Stimulated activated CD8-positive, alpha-beta memory T cell treated with anti-CD3 and anti-CD28 coated beads, Interleukin-7, amount 100 ng/mL, for 1 hour (primary cell): Measurements from ENCODE around the gene SNRPD2.
A peak's percentile ranks its signal among the peaks of the same experiment; 100 is the strongest.
"Not testable (repeated sequence)": the region's sequence is repeated elsewhere in the genome, so short reads cannot be mapped to it uniquely, and the experiment has no call there.

ENCODE experiments used
- DNase-seq, 2 donors: peaks; one replicate each; pipeline ENCODE4 v3.0.0-alpha.2; 2020; ENCODE audit warnings: low read depth in 2 of 2

Gene SNRPD2

DNA sequence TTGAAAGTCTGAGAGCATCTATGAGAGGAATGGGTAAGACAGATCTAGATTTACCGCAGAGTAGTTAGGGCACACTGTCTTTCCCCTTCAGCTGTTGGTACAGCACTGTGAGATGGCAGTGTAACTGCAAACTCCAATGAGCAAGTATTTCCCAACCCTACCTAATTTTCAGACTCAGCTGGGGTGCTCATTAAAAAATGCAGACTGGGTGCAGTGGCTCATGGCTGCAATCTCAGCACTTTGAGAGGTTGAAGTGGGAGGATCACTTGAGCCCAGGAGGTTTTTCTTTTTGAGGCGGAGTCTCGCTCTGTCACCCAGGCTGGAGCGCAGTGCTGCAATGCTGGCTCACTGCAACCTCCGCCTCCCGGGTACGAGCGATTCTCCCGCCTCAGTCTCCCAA is 13.4 kb upstream of the SNRPD2 start:
- no peak for DNase-seq

DNA sequence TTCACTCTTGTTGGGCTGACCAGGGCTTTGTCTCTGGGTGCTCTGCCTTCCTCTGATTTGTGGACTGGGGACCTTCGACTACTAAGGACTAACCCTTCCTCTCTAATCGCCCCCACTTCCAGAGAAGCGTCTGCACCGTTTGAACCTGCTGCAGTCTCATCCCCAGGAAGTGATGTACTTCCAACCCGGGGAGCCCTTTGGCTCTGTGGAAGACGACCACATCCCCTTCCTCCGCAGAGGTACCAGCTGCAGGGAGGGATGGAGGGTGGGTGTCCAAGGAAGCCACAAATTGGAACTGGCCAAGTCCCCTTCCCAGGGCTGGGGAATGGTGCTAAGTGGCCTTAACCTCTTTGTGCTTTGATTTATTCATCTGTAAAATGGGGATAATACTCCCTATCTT is 9.9 kb upstream of the SNRPD2 start:
- DNase-seq = no peak

DNA sequence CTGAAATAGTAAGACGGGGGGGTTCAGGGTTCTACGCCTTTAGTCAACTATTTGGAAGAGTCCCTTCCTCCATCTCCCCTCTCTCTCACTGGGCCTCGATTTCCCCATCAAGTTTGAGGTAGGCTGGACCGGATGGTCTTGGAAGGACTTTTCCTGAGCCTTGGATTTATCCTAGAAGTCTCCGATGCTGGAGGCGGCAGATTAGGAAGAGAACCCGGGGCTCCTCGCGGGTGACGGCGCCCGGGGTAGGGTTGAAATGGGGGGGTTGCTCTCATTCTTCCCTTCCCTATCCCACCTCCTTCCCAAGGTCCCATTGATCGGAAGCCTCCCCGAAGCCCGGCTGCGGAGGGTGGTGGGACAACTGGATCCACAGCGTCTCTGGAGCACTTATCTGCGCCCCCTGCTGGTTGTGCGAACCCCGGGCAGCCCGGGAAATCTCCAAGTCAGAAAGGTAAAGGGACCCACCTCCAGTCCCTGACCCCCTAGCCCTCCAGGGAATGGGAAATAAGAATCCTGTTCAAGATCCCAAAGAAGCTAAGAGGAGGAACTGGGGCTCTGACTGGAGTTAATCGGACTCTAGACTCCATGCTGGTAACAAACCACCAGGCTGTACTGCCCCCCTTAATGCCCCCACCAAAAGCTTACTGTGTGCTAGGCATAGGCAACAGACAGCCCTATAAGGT is 1.5 kb upstream of the SNRPD2 start:
- peak; percentile 49 to 67 for DNase-seq

DNA sequence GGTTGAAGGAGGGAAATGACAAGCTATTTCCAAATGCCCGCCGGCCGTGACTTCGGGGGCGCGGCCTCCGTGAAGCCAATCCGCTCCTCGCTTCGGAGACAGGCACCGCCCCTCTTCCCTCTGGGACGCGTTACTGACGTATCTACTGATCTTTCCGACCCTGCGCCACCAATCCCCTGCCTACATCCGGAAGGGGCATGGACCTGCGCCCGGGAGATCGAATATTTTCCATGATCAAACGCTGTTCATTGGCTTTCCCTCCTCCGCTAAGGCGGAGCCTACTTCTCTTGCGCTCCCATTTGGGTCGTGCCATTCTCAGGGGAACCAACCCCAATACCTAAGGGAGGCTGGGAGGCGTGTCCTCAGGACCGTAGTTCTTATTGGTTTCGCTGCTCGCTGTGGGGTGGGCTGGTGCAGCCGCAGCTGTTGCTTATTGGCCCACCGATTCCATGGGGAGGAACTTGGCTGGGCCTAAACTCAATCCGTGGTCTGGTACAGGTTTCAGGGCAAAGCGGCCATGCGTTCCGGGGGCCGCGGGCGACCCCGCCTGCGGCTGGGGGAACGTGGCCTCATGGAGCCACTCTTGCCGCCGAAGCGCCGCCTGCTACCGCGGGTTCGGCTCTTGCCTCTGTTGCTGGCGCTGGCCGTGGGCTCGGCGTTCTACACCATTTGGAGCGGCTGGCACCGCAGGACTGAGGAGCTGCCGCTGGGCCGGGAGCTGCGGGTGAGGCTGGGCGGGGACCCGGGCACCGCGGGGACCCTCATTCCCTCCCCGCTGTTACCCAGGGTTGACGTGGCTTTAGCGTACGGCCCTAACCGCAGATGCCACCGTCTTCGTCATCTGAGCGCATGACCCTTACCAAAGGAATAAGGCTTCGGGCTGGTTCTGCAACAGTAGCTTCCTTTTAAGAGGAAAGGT is 693 bp upstream of the SNRPD2 start, which contains the start of gene QPCTL:
Gene QPCTL, plus strand, starts transcription at position 480 of the 919 bp plus-strand sequence. Its CDS starts 38 bp downstream, at position 518.
- peak; percentile 84 to 90 for DNase-seq

DNA sequence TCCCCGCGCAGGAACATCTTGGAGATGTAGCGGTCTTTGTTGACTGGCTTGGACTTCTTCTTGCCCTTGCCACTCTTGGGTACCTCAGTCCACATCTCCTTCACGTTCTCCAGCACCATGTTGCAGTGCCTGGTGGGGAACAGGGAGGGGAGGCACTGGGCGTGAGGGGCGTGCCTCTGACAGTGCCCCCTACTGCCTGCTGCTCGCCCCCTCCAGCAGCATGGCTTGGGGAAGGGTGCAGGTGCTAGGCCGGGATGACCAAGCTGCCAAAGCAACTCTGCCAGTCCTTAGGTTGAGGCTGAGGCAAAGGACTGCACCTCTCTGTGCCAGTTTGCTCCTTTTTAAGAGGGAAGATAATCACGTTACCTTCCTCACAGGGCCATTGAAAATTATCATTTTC is 4.2 kb downstream of the SNRPD2 start:
- DNase-seq = no peak

DNA sequence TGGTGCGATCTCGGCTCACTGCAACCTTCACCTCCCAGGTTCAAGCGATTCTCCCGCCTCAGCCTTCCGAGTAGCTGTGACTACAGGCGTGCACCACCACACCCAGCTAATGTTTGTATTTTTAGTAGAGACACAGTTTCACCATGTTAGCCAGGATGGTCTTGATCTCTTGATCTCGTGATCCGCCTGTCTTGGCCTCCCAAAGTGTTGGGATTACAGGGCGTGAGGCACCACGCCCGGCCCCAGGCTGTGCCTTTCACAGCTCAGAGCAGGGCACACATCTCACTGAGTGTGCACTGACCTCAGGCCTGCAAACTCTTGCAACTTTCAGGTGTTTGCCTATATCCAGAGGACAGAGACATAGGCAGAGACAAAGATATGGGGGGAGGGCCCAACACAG is 6.7 kb downstream of the SNRPD2 start:
- DNase-seq = not testable (repeated sequence)

DNA sequence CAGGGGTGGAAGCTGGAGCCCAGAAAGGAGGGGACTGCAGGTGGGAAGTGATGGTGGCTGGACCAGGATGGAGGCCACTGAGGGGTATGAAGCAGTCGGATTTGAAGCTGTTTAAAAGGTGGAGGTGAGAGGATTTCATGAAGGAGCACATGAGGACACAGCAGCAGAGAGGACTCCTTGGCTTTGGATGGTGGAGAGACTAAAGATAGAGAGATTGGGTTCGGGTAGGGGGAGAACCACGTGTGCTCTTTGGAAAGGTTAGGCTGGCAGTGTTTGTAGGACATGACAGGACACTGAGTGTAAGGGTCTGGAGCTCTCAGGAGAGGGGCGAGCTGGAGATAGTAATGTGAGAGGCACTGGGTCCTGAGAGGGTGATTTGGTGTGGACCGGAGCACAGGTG is 8.8 kb downstream of the SNRPD2 start:
- DNase-seq = no peak

DNA sequence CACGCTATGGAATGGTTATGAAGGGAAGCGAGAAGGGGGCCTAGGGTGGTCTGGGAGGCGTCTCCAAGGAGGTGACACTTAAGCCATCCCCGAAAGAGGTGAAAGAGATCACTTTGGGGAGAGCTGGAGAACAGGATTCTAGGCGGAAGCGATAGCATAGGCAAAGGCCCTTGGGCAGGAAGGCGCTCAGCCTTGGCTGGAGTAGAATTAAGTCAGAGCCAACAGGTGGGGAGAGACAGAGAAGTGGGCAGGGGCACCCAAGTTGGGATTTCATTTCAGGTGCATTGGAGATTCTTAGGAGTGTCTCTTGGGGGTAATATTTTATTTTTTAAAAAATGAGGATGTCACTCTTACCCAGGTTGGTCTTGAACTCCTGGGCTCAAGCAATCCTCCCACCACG is 9.6 kb downstream of the SNRPD2 start:
- no peak for DNase-seq

DNA sequence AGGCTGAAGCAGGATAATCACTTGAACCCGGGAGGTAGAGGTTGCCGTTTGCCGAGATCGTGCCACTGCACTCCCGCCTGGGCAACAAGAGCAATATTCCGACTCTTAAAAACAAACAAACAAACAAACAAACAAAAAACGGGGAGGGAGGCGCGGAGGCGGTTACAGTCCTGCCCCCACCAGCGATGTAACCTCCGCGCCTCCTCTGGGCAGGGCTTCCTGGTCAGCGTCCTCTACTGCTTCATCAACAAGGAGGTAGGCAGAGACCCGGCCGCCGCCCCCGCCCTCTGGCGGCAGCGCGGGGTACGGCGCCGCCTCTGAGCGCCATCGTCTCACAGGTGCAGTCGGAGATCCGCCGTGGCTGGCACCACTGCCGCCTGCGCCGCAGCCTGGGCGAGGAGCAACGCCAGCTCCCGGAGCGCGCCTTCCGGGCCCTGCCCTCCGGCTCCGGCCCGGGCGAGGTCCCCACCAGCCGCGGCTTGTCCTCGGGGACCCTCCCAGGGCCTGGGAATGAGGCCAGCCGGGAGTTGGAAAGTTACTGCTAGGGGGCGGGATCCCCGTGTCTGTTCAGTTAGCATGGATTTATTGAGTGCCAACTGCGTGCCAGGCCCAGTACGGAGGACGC is 10.2 kb downstream of the SNRPD2 start:
- peak; percentile 71 to 78 for DNase-seq

DNA sequence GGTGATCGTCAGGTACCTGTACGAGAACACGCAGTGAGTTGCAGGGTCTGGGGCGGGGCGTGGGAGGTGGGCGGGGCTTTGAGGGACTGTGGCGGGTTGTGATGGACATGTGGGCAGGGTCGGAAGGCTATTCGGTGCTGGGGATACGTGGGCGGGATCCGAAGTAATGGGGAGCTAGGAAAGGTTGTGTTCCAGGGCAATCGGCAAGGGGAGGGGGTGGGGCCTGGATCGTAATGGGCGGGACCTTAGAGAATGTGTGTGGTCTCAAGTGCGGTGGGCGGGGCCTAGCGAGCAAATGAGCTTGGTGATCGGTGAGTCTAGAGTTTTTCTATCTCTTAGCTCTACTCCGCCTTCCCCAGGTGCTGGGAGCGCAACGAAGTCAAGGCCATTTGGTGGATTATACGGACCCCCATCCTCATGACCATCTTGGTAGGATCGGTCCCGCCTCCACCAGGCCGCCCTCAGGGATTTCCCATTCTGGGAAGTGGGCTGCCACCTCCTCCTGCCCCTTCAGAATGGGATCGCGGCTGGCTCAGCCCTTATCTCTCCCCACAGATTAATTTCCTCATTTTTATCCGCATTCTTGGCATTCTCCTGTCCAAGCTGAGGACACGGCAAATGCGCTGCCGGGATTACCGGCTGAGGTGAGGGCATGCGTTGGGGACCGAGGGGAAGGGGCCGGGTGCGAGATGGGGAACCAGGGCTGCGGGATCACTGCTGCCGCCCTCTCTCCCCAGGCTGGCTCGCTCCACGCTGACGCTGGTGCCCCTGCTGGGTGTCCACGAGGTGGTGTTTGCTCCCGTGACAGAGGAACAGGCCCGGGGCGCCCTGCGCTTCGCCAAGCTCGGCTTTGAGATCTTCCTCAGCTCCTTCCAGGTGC is 14.2 kb downstream of the SNRPD2 start:
- DNase-seq = peak; percentile 37 to 58

DNA sequence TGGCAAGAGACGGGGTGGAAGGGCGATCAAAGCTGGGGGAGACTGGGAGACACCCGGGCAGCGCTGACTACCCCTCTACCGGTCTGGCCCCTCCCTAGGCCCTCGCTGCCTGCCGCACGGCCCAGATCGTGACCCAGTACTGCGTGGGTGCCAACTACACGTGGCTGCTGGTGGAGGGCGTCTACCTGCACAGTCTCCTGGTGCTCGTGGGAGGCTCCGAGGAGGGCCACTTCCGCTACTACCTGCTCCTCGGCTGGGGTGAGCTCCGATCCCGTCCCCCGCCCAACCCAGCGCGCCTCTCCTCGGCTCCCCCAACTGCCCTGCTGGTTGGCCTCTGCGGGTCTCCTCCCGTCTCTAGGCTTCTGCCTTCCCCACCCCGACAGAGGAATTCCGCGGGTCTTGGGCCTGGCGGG is 14.9 kb downstream of the SNRPD2 start:
- peak in 1 of 2 donors; percentile 25 for DNase-seq

DNA sequence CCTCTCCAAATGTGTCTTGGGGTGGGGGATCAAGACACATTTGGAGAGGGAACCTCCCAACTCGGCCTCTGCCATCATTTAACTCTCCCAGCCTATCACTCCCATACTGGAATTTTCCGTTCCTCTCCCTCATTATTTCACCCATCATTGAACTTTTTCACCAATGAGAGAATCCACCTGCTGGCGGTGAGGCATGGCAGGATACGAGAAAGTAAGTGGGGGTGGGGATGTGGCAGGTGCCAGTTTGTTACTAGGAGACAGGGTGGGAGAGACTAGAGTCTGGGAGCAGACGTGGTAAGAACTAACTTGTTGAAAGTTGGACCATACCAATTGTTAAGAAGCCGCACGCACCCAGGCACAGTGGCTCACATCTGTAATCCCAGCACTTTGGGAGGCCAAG is 16.8 kb downstream of the SNRPD2 start:
- DNase-seq = no peak

DNA sequence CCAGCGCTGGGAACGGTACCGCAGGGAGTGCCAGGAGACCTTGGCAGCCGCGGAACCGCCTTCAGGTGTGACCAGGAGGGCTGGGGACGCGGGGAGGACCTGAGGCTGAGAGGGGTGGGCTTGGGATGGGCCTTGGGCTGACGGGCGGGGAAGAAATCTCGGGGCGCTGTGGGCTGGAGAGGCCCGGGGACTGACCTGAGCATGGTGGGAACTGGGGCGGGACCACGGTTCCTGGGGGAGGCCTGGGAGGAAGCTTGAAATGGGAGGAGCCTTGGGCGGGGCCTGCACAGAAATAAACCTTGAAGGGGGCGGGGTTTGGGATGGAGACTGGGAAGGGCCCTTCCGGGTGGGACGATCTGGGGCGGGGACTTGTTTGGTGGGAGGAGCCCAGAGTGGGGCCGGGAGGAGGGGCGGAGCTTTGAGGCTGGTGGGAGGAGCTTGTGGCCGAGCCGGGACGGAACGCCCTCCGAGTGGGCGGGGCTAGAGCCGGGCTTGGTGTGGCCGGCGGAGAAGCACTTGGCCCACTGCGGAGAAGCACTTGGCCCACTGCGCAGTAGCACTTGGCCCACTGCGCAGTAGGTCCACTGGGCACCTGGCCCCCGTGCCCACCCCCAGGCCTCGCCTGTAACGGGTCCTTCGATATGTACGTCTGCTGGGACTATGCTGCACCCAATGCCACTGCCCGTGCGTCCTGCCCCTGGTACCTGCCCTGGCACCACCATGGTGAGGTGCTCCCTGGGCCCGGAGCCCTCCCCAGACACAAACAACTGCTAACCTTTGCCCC is 20.9 kb downstream of the SNRPD2 start:
- DNase-seq = no peak

DNA sequence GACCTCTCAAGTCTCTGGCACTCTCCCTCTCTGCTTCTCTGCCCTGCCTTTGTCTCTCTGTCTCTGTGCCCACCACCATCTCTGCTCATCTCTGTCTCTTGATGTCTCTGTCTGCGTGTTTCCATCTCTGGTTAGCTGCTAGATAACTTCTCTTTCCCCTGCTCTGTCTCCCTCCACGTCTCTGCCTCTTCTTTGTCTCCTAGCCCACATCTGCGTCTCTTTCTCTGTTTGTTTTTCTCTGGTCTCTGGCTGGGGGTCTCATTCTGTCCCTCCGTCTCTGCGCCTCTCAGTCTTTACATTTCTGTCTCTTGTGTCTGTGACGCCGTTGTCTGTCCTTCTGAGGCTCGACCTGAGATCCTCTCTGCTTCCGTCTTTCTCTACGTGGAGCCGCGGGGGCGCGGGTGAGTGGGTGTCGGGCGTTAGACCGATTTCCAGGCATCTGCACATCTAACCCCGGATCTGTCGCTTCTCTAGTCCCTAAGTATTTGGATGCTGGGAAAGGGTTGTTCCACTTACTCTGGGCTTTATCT is 23.3 kb downstream of the SNRPD2 start:
- no peak for DNase-seq

DNA sequence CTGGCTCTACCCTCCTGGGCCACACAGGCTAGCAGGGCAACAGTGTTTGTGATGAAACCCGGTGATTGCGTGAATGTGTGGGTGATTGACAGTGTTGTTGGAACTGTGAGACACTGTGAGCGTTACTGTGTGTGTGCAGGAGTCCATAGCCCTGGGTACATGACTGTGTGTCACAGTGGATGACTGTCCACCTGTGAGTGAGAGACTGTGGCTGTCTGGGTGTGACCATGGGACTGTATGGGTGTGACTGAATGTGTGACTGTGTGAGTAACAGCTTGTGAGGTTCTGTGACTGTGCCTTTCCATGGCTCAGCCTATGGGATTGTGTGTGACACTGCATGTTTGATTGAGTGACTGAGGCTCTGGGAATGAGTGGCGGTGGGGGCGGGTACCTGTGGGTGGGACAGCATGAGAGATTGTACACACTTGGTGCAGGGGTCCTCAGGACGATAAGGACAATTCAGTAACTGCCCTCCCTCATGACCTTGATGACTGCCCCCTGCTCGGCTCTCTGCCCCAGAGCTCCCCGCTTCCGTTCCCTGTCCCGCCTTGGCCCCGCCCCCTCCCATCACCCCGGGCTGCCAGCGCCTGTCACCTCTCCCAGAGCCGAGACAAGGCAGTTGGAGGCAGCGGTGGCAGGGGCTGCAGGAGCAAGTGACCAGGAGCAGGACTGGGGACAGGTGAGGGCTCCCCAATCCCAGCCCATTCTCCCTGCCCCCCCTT is 24.0 kb downstream of the SNRPD2 start, which contains the start of gene GIPR:
Gene GIPR, plus strand, starts transcription at position 602 of the 722 bp plus-strand sequence. CDS start 1,300 bp downstream, outside the sequence.
- peak in 1 of 2 donors; percentile 31 for DNase-seq

DNA sequence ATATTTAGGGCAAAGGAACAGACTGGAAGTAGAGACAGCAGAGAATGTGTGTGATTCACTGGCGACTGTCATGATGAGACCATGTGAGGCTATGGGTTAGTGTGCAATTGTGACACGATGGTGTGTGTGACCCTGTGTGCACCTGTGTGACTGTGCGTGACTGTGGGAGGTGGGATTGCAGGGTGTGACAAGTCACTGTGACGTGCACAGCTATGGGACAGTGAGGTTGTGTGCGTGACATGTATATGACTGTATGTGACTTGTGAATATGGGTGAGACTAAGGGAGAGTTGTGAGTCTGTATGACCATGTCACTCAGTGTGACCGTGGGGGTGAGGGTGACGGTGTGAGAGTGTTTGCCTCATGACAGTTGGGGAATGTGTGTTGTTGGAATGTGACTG is 27.2 kb downstream of the SNRPD2 start:
- no peak for DNase-seq

DNA sequence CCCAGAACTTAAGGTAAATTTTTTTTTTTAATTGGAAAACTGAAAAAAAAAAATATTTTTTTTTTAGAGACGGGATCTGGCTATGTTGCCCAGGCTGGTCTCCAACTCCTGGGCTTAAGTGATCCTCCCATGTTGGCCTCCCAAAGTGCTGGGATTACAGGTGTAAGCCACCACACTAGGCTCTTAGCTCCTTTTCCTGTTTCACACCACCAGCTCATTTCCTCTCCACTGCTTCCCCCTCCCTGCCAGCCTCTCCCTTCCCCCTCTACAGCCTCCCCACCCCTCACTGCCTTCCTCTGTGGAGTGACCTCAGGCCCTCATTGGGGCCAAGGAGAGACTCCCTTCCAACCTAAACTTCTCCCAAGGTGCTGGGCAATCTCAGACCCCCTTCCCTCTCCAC is 28.0 kb downstream of the SNRPD2 start:
- no peak for DNase-seq

DNA sequence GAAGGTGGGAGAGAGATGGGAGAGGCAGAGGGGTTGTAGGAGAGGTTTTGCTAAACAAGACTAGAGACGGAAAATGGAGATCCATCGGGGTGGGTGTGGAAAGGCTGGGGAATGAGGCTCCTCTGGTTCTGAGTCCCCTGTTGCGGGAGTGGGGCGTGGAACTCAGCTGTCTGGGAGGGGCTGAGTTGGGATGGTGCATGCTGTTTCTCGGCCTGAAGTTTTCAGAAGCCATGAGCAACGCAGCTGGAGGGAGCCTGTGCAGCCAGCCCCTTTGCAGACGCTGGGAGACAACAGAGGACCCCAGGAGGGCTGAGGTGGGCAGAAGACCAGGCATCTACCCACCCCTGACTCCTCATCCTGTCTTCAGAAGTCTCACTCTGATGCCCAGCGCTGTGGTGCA is 31.1 kb downstream of the SNRPD2 start:
- no peak for DNase-seq

DNA sequence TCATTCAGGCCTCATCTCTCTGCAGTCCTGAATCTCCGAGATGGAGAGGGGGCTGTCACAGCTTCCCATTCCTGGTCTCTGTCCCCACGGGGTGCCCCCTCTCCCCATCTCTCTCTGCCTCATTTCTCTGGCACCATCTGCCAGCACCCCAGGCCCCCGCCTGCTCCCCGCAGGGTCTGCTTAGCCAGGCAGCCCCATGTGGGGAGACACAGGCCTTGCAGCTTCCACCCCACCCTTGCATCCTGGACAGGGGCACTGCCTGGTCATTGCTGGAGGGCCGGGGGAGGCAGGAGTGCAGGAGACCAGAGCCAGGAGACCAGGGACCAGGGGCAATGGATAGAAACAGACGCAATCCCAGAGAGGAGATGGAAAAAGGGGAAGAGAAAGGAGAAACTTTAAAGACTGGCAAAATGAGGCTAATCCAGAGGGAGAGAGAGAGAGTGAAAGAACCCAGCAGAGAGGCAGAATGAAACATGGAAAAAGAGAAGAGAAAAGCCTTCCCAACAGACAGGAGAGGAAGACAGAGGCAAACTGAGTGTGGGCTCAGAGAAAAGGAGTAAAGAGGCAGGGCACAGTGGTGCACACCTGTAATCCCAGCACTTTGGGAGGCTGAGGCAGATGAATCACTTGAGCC is 32.5 kb downstream of the SNRPD2 start:
- no peak for DNase-seq
